ENCODE measurements around the gene GALNT10.

GRCh38 chr5:154342211-154342610, 151.7 kb downstream of the GALNT10 start:
- no peak for TF ChIP-seq YY1 (IDR thresholded peaks at IDR 0.05; ENCODE audit: insufficient read depth, insufficient read length)
- TF ChIP-seq ZNF274 (IDR thresholded peaks at IDR 0.05; ENCODE audit: low read depth, low read length), result no peak

Data from NT2/D1 (cell line).